ENCODE results near the gene SPIN4.

- TF ChIP-seq SP1 (IDR thresholded peaks at IDR 0.05; ENCODE audit: low read depth, low read length) (no peak), CTCF (IDR thresholded peaks at IDR 0.05 in 2 of 3, conservative IDR thresholded peaks at IDR 0.05 in 1 of 3; ENCODE audit: control insufficient read depth in 2 of 3, extremely low read depth in 1 of 3, insufficient read depth in 1 of 3, low read depth in 3 of 3, low read length in 3 of 3) (no peak), POLR2A (IDR thresholded peaks at IDR 0.05; ENCODE audit: low read depth, low read length) (no peak), MTA2 (IDR thresholded peaks at IDR 0.05; ENCODE audit: low read depth) (no peak), IKZF1 (conservative IDR thresholded peaks at IDR 0.05) (no peak), ZNF207 (IDR thresholded peaks at IDR 0.05; ENCODE audit: borderline replicate concordance) (no peak), RUNX3 (IDR thresholded peaks at IDR 0.05; ENCODE audit: low read length) (no peak), SUZ12 (IDR thresholded peaks at IDR 0.05; ENCODE audit: unreplicated experiment) (no peak), FOXM1 (IDR thresholded peaks at IDR 0.05; ENCODE audit: low read depth, low read length) (no peak)
- TF ChIP-seq, protein P1, sequence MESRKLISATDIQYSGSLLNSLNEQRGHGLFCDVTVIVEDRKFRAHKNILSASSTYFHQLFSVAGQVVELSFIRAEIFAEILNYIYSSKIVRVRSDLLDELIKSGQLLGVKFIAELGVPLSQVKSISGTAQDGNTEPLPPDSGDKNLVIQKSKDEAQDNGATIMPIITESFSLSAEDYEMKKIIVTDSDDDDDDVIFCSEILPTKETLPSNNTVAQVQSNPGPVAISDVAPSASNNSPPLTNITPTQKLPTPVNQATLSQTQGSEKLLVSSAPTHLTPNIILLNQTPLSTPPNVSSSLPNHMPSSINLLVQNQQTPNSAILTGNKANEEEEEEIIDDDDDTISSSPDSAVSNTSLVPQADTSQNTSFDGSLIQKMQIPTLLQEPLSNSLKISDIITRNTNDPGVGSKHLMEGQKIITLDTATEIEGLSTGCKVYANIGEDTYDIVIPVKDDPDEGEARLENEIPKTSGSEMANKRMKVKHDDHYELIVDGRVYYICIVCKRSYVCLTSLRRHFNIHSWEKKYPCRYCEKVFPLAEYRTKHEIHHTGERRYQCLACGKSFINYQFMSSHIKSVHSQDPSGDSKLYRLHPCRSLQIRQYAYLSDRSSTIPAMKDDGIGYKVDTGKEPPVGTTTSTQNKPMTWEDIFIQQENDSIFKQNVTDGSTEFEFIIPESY (IDR thresholded peaks at IDR 0.05): no peak
Measured at GRCh38 chrX:63299596-63299995, 51.5 kb downstream of the SPIN4 start.

Data from GM12878 (cell line).